Measurements from ENCODE around the gene MYO5C.
A peak's percentile ranks its signal among the peaks of the same experiment; 100 is the strongest.

MYO5C gene

DNA sequence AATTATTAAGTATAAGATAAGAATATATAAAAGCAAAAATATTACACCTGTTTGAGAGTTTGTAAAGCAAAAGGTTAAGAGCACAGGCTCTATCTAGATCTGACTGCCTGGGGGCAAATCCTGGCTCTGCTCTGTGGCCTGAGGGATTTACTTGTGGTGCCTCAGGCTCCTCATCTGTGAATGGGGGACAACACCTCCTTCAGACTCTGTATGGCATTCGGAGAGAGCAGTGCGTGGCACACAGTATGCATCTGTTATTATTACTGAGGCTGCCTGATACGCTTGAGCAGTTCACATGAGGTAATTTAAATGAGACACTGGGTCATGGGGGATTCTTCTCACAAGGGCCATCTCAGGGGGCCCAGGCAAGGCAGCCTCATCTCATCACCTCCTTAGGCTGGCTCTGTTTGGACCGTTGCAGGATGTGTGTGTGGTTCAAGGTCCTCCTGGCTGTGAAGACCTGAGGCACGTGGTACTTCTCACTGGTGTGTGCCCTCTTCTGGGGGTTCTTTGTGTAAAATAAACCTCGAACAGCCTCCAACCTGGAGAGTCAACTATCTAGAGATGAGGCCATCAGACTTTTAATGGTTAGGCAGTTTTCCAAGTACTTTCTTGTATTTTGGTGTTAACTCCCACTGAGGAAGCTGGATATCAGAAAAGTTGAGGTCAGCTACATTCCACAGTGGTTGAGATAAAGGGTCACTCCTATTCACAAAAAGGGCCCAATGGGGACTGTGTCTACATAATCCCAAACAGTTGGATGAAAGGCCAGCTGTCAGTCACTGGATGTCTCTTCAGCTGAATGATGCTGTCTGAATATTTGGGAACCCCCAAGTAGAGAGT lies 113.4 kb downstream of the MYO5C start:
- no peak for TF ChIP-seq CTCF (IDR thresholded peaks at IDR 0.05; ENCODE audit: insufficient read depth, low read depth, low read length, missing control alignments)
- DNase-seq (ENCODE audit: low read depth) = no peak

DNA sequence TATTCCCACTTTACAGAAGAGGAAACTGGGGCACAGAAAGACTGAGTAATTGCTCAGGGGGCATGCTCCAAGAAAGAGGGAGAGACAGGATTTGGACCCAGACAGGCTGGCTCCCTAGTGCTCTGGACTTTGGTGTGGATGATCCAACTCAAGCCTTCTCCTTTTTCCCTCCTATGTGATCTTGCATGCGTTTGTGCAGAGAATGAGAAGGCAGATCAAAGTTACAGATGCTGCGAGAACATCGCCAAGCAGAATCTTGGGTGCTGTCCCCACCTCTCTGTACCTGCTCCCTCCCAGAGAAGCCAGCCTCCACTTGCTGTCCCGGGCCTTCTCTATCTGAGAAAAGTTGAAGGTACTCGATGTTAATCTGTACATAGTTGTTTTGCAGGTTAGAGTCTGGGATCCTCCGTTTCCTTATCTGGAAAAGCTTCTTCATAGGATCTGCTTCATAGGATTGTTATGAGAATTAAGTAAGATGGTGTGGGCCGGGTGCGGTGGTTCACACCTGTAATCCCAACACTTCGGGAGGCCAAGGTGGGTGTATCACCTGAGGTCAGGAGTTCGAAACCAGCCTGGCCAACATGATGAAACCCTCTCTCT lies 114.7 kb downstream of the MYO5C start:
- TF ChIP-seq CTCF (IDR thresholded peaks at IDR 0.05; ENCODE audit: insufficient read depth, low read depth, low read length, missing control alignments) = no peak
- no peak for DNase-seq (ENCODE audit: low read depth)
- H3K4me3 ChIP-seq (ENCODE audit: low read length) = no peak overlapping the region

More for the DNA sequence above, 113.4 kb downstream of the MYO5C start:
- H3K4me3 ChIP-seq (ENCODE audit: low read length) = no peak overlapping the region

DNA sequence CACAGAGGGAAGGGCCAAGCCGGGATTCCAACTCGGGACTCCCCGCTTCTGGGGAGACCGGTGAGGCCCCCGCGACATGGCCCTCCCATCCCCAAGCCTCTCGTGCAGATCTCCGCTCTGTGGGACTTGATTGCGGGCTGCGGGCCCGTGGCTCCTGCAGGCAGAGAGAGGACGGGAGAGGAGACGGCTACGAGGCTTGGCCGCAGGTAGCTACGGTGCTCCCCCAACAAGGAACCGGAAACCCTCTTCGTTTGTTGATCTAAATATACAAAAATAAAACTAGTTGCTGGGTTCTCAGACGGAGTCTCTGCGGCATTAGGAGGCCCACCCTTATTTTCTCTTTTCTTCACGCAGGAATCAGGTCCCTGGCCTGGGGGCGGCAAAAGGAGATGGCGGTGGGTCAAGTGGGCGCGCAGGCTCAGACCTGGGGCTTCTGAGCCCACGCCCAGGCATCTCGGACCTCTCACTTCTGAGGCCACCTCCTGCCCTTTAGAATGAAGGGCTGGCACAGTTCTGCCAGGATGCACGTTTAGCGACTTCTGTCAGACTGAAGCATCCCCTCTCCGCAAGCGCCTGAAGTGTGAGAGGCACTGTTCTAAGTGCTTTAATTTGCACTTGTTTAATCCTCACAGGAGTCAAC lies 115.3 kb downstream of the MYO5C start:
- no peak for DNase-seq (ENCODE audit: low read depth)
- no peak for TF ChIP-seq CTCF (IDR thresholded peaks at IDR 0.05; ENCODE audit: insufficient read depth, low read depth, low read length, missing control alignments)
- H3K4me3 ChIP-seq (ENCODE audit: low read length) = peak overlapping the region; percentile 72

DNA sequence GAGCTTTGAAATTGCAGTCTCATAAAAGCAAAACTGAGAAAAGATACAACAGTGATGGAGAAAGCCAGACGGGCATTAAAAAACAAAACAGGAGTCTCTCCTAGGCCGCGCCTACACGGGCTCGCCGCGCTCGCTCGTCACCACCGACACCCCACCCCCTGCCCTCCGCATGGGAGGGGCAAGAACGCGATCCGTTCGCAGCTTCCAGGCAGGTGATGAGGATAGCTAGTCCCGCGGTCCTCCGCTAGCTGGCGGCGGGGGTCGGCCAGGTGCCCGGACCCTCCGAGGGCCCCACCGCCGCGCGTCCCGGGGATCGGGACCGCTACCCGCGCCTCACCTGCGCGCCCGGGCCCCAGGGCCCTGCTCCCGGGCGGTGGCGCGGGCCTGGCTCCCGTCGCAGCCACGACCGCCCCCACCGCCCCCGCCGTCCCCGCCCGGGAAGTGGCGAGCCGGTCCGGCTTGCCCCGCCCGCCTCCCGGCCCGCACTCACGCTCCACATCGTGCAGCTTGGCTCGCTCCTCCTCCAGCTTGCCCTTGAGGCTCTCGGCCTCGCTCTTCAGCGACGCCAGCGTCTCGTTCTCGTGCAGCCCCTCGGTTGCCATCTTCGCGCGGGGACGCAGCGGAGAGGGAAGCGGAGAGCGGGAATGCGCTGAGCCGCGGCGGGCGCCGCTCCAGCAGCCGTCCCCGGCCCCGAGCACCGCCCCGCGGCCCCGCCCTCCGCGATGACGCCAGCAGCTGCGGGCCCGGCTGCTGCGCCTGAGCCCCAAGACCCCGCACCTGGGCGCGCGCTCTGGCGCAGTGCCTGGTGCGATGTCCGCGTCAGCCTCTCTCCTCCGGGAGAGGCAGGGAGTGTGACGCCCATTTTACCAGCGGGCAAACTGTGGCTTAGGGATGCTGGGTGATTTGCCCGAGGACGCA lies 116.1 kb downstream of the MYO5C start:
- DNase-seq (ENCODE audit: low read depth) = peak; percentile 91
- peak overlapping the region; percentile 72 for H3K4me3 ChIP-seq (ENCODE audit: low read length)
- no peak for TF ChIP-seq CTCF (IDR thresholded peaks at IDR 0.05; ENCODE audit: insufficient read depth, low read depth, low read length, missing control alignments)

DNA sequence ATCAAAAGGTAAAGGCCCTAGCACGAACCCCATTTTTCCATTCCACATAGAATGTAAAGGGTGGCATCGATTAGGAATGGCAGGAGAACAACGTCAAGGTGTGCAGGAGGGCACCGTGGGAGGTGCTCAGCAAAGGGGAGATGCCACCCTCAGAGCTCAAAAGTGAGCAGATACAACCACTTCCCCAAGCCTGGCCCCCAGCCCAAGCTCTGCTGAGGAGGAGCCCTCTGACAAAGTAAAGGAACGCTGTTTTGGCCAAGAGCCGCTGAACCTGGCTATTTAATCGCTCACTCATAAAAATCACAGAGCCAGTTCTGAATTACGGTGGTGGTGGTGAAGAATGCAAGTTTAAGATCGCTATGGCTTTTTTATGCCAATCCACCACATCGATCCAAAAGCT lies 116.8 kb downstream of the MYO5C start:
- peak overlapping the region; percentile 72 for H3K4me3 ChIP-seq (ENCODE audit: low read length)
- DNase-seq (ENCODE audit: low read depth) = no peak
- no peak for TF ChIP-seq CTCF (IDR thresholded peaks at IDR 0.05; ENCODE audit: insufficient read depth, low read depth, low read length, missing control alignments)

DNA sequence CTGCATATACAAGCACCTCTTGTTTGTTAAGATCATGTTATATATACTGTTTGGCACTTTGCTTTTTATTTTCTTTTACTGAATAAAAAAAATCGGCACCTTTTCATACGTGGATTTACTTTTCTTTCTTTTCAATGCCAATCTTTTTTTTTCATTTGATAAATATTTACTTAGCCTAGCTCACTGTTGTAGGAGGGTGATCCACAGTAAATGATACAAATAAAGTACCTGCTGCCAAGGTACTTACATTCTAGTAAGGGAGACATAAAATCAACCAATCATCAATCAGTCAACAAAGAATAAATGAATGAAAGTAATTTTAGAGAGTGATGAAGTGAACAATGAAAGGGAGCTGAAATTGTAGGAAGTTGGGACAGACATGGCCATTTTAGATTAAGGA lies 122.7 kb downstream of the MYO5C start:
- no peak for DNase-seq (ENCODE audit: low read depth)
- TF ChIP-seq CTCF (IDR thresholded peaks at IDR 0.05; ENCODE audit: insufficient read depth, low read depth, low read length, missing control alignments) = no peak
- H3K4me3 ChIP-seq (ENCODE audit: low read length) = no peak overlapping the region

Data from epithelial cell of esophagus (primary cell).